HG03095 (cell line): Measurements from ENCODE around the gene IFT27.

Experiments used
- ATAC-seq: cut with Tn5 transposase; IDR thresholded peaks from one replicate; pipeline ENCODE4 v1.9.1; 2021; ENCODE audit warnings: moderate library complexity; ENCODE audit not compliant: unreplicated experiment

The IFT27 gene, protein sequence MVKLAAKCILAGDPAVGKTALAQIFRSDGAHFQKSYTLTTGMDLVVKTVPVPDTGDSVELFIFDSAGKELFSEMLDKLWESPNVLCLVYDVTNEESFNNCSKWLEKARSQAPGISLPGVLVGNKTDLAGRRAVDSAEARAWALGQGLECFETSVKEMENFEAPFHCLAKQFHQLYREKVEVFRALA

DNA sequence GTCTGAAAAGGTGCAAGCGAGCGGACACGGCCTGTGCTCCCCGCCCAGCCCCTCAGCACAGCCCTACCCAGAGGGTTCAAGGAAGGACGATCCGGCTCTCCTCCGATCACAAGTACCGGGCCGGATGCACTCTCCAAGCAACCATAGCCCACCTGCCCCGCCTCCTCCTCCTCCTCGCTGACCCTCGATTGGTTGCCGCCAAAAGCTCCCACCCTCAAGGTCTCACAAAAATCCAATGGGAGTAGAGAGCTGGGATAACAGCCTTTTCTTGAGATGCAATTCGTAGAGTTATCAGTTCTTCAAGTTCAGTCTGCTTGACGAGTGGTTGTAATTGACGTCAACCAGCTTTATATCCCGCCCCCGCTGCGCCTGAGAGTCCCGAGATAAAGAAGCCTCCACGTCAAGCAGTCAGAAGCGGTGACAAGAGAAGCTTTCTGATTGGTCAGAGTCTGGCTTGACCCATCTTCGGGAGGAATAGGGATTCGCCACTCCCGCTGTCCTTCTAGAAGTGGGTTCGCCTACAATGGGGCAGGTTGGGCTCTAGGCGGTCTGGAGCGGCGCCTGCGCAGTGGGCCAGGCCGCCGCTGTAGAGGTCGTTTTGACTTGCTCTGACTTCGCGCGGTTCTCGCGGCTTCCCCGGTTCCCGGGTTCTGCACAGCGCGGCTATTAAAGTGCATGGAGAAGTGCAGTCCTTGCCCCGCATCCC is at the start of gene IFT27:
Gene IFT27, minus strand, starts transcription at position 156 of the 706 bp plus-strand sequence. CDS start 412 bp downstream, outside the sequence.
- ATAC-seq: peak; percentile 88

DNA sequence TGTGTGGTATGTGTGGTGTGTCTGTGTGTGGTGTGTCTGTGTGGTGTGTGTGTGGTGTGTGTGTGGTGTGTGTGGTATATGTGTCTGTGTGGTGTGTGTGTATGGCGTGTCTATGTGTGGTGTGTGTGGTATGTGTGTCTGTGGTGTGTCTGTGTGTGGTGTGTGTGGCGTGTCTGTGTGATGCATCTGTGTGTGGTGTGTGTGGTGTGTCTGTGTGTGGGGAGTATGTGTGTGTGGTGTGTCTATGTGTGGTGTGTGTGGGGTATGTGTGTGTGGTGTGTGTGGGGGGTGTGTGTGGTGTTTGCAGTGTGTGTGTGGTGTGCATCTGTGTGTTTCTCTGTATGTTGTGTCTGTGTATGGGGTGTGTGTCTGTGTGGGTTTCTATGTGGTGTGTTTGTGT is 48.7 kb upstream of the IFT27 start:
- no peak for ATAC-seq

DNA sequence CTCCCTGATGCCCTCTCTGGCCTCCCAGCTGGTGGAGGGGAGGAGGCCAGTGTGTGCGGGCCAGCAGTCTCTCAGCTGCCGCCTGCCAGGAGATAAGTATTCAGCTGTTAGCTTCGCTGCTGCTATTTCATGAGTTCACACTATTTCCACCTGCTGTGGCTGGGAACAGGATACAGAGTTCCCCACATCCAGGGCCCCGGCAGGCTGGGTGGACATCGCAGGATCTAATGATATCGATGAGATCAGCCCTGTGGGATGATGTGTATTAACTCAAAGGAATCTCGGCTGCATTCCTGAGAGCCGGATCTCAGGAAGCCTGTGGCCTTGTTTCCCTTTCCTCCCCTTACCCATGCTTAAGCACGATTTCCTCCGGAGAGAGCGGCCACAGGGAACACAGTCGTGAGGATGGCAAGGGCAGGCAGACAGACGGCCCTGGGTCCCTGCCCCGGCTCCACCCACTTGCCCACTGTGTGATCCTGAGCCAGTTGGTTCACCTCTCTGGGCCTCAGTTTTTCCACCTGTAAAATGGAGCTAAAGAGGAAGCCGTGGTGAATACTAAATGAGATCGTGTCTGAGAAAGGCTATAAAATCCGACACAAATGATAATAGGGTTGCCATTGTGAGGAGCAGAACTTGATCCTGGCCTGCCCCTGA is 47.4 kb upstream of the IFT27 start:
- ATAC-seq: no peak

DNA sequence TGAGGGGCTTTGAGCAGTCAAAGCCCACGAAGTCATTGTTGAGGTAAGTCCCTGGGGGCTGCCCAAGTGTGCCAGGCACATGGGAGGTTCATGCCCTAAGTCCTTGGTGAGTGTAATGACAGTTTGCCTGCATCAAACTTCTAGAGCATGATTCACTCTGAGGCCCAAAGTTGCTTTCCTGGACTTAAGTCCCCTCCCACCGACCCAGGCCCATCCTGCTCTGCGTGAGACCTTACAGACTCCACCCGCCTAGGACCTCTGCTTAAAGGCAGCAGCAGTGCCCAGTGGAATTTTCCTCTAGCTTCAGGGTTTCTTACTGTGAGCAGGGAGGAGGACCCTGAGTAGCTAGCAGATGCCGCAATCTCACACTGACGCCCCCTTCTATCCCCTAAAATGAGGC is 46.7 kb upstream of the IFT27 start:
- ATAC-seq: no peak

DNA sequence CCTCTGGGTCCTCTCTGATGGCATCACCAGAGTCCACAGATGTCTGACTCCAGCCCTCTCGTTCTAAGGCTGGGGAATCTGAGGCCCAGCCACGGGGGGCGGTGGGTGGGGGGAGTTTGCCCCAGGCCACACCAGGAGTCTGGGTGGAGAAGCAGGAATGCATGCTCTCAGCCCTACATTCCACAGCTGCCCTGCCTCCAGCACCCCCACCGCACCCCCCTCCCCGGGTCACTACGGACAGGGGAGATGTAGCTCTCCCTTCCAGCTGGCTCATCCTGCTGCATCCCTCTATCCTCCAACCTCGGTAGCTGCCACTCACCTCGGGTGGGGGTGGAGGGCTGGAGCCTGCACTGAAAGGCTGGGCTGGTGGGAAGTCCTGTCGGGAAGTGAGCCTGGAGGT is 43.2 kb upstream of the IFT27 start:
- no peak for ATAC-seq

DNA sequence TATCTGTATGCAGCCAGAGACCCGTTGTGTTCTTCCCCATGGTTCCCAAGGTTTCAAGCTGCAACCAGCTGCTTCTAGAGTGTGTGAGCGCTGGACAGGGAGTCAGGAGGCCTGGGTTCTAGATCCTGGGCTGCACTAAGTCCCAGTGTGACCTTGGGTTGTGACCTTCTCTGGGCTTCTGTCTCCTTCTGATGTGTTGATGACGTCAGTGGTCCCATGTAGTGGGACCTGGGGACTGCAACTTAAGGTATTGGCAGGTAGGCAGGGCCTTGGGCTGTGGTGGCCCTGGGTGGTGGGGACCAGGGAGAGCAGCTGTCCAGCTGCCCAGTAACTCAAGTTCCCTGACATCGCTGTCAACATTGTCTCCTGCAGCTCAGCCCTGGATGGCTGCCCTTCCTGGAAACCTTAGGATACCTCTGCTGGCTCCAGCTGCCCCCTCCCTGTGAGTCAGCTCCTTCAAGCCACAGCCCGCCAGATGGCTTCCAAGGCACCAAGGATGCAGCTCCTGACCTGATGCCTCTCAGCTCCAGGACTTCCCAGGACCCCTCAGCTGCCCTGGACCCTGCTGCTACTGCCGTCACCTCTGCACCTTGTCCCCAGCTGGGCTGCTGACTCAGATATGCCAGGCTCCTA is 42.2 kb upstream of the IFT27 start:
- ATAC-seq: no peak

DNA sequence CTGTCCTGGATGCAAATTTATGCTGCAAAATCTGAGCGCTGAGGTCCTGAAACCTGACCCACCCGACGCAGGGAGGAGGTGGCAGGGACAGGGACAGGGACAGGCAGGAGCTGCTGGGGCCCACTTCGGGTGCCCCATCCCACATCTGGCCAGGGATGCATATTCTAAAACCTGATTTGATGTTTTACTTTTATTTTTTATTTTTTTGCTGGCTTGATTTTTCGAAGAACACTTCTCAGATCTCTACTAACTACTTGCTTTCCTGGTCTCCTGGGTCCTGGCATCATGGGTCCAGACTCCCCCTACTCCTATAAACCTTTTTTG is 41.6 kb upstream of the IFT27 start:
- ATAC-seq: no peak

DNA sequence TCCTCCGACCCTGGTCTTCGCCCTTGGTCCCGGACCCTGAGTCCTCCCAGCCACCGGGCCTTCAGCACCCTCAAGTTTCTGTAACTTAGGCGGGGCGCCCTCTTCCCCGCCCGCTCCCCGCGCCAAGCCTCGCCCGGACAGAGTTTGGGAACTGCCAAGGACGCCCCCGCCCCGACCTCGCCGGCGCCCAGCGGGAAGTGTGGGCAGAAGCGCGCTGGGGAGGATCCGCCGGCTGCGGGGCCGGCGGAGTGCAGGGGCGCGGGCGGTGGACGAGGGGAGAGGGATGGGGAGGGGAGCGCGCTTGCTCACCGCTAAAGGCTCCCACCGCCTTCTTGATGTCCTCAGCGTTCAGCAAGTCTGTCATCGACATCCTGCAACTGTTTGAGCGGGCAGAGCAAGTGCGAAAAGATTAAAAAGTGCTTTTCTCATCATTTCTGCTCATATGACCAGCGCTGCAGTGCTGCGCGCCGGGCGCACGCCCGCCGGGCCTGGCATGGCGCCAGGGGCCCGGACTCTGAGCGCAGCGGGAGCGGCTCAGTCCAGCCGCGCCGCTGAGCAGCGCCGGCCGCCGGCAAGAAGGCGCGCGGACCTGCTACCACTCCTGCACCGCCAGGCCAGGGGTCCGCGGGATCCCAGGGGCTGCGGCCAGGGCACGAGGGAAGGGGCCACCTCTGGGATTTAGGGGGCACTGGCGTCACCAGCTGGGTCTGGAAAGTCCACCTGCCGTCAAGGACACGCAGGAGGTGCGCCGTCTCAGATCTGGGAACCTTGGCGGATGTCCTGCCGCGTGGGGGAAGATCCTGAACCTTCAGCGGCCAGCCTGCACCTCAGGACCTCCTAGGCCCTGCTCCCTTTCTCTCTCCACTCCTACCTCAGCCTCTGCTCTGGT is 41.0 kb upstream of the IFT27 start, which contains the start of gene PVALB:
Gene PVALB, minus strand, starts transcription at position 400 of the 889 bp plus-strand sequence. Its CDS starts 30 bp downstream, at position 370.
- no peak for ATAC-seq

DNA sequence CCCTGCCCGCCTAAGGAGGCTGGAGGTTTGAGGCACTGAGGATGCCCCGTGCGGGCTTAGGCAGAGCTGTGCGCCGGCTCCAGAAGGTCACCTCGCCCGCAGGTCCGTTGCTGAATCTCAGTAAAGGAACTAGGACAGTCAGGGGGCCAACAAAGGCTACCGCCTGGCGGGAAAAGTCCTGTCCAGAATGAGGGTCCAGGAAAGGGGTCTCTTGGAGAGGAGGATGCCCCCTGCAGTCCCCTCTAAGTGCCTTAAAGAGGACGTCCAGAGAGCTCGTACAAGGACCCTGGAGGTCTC is 40.4 kb upstream of the IFT27 start:
- ATAC-seq: no peak

DNA sequence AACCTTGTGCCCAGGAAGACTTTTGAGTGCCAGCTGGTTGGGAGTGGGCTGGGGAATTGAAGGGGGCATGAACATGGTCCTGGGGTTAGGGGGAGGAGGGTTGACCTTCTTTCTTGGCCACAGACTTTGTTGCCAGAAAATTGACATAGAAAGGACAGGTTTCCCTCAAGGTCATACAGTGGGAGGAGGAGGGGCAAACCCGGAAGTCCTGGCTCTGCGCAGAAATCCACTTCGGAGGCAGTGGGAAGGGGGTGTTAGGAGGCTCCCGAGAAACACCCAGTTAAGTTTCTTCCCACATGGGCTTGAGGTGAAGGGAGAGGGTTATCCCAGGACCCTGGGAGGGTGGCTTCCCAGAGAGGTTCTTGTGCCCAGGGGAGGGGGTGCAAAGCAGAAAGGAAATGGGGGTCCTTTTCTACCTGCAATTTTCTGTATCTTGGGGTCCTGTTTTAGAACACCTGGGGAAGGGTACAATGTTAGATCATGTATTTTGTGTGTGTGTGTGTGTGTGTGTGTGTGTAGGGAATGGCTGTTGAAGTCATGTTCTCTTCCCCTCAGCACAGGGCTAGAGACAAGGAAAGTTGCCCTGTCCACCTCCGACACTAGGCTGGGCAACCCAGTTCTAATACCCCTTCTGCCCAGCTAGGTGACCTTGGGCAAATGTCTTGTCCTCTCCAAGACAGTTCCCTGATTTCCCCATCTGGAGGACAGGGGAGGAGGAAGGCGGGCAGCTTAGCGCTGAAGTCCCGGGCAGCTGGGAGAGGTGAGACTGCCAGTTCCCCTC is 39.8 kb upstream of the IFT27 start:
- ATAC-seq: no peak

DNA sequence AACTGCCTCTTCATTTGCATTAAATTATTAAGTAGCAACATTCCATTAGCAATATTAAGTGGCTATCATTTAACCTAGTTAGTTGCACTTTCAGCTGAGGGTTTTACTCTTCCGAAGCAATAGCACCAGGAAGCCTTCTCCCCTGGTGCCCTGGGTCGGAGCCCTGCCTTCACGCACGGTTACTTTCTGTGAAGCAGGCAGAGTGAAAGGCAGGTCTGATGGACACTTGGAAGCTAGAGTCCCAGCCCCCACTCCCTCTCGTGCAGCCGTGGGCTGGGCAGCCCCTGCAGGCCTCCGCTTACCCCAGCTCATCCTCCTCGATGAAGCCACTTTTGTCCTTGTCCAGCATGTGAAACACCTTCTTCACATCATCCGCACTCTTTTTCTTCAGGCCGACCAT is 38.9 kb upstream of the IFT27 start:
- ATAC-seq: no peak

DNA sequence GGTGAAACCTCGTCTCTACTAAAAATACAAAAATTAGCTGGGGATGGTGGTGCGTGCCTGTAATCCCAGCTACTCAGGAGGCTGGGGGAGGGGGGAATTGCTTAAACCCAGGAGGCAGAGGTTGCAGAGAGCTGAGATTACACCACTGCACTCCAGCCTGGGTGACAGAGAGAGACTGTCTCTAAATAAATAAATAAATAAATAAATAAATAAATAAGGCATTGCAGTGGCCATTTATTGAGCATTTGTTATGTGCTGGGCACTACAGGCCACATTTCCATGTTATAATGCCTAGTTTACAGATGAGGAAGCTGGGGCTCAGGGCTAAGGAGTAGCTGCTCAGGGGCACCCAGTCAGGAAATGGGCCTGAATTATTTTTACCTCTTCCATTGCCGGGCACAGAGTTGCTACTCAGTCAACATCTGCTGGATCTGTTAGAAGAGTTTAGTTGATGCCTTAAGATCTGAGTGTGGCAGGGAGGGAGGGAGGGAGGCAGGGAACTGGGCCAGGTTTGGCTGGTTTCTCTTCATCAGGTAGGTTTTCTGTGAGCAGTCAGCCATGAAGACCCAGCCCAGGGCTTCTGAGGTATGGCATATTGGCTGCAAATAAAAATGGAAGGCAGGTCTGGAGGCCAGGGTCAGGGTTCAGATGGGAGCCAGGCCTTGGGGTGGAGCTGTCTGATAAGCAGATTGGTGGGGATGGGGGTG is 35.3 kb upstream of the IFT27 start:
- ATAC-seq: no peak

DNA sequence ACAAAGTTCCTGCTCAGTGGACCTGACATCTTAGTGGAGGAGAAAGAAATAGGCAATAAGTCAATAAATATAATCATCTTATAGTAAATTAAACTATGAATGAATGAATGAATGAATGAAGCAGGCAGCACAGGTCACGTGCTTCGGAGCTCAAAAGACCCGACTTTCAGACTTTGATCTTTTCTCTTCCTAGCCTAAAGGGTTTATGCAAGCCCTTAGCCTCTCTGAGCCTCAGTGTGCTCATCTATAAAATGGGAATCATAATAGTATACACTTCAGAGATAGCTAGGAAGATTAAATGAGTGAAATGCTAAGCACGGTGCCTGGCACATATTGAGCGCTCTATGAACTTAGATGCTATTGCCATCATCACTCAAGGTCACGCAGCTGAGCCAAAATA is 33.4 kb upstream of the IFT27 start:
- no peak for ATAC-seq

DNA sequence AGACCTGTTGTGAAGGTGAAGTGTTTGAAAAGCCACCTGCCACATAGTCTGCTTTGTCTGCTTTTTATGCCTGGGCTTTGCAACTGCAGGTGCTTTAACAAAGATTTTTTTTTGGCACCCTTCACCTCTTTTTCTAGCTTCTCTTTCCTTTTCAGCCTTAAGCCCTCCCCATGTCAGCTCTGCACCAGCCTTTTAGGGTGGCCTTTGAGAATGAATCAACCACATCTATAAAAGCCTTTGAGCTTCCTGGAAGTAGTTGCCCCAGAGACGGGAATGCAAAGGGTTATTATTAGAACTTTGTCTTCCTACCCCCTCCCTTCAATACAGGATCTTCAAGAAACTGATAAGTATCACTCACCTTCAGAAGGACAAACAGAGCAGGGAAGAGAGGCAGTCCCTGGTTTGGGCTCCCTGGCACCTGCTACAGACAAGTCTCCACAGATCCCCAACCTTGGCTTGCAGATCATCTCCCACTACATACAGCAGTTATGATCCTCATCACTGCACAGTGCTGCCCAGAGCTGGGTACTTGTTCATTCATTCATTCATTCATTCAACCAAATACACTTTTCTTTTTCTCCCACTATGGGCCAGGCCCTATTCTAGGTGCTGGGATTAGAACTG is 32.9 kb upstream of the IFT27 start:
- no peak for ATAC-seq

DNA sequence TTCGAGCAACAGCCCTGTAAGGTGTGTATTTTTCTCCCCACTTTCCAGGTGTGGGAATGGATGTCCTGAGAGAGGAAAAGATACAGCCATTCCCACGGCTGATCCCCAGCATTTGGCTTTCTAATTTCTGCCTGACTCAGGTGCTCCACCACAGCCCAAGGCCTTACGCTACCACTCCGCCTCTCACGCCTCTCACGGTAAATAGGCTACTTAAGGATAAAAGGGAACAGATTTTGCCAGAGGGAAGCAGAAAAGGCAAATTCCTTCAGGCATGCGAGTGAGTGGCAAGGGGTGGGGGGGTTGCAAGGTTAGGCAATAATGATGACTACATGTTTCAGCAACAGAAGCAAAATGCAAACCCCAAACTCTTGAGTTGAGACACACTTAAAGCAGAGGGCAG is 31.7 kb upstream of the IFT27 start:
- no peak for ATAC-seq

DNA sequence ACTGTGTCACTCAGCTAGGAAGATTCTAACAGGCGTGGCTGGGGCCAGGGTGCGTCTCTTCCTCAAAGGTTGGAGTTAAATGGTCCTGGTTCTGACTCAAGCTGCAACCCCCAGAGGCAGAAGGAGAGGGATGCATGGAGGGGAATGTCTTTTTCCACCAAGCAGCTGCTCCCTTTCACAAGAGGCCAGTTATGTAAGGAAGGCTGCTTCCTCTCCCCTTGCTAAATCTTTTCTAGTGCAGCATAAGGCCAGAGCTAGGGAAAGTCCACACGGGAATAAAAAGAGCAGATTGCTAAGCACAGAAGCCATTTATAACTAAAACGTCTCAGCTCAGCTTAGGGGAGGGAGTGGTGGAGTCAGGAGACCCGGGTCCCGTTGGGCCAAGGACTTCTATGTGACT is 30.9 kb upstream of the IFT27 start:
- no peak for ATAC-seq

DNA sequence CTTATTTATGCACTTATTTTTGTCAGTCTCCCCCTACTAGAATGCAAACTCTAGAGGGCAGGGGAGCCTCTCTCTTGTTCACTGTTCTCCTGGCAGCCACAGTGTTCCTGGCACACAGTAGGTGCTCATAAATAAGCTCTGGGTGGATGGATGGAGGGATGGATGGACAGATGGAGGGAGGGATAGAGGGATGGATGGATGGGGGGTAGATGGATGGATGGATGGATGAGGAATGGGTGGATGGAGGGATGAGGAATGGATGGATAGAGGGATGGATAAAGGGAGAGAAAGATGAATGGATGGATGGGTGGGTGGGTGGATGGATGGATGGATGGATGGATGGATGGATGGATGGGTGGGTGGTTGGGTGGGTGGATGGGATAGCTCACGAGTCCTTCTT is 27.4 kb upstream of the IFT27 start:
- ATAC-seq: no peak

DNA sequence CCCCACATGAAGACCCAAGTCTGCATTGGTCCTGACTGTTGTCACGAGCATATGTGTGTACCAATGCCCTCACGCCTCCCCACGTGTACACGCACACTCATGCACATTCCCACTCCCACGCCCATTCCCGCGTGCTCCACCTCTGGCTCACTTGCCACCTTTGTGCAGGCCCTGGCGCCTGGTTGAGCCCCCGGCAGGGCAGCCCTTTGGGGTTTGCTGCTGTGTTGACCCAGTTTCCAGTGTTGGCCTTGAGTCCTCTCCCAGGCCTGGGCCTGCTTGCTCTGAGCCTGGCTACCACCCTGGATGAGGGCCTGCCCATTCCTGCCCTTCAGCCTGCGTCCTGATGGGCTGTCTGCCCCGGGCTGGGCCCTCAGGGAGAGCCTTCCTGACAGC is 22.8 kb upstream of the IFT27 start:
- no peak for ATAC-seq

DNA sequence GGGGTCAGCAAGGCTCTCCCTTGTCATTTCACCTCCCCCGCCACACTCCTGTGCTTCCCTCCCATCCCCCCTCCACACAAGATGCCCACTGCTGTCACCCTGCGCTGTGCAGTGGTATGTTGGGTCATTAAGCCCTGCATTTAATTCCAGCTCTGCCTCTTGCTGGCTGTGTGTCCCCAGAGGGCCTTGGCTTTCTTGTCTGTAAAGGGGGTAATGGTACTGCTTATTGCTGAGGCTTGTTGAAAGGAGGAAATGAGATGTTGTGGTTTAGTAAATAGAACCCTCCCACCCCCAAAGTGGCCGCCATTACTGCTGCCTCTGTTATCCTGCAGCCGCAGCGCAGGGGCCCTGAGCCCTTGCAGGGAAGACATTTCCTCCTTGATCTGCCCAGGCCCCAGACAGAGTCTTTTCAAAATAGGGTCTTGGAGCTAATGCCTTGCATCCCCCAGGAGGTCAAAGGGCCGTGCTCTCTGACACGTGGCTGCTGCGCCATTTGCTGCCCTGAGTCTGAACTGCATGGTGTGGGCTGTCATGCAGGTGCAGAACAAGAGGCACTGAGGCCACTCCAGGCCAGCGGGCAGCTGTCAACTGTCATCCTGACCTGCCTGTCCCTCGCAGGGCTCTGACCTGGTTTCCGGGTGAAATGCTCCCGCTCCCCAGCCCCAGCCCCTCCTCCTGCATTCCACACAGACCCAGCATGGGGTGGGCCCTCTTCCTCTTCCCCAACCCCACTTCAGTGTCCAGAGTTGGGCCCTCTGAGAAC is 22.2 kb upstream of the IFT27 start:
- ATAC-seq: no peak
